SH-SY5Y (cell line): ENCODE data around the gene POMC.

Source experiments
- GATA2 ChIP-seq: IDR thresholded peaks from 2 replicates; pipeline ENCODE4 v1.6.1; 2011; ENCODE audit warnings: mild to moderate bottlenecking, low read depth, low read length
- GATA3 ChIP-seq: IDR thresholded peaks from 2 replicates; pipeline ENCODE4 v1.6.1; 2011; ENCODE audit warnings: low read depth, mild to moderate bottlenecking, low read length, moderate library complexity

DNA sequence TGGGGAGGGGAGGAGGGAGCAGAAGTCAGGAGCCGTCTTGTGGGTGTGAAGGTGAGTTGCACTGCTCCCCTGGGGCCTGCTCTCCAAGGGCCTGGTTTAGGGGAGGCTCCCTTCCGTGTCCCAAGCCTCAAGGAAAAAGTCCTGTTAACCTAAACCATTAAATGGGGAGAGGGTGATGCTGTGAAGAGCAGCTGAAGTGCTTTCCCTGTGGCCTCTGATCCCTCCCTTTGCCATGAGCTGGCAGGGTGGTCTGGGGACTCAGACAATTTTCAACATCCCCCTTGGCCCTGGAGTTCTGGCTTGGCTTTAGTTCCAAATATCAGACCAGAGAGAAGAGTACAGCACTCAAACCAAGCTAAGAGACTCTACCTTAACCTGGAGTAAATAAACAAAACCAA is 692 bp upstream of the POMC start:
- no peak for TF ChIP-seq GATA3
- TF ChIP-seq GATA2 = no peak
